SKM-1 treated with dmso at 0.1 percent for 144 hours (cell line): ENCODE measurements around the gene CYBRD1.
"Not testable (repeated sequence)": the region's sequence is repeated elsewhere in the genome, so short reads cannot be mapped to it uniquely, and the experiment has no call there.

Source experiments
- DNase-seq: peaks from one replicate; lab custom pipeline; 2025; ENCODE audit not compliant: unreplicated experiment; lab: John Stamatoyannopoulos, UW

The CYBRD1 gene, protein sequence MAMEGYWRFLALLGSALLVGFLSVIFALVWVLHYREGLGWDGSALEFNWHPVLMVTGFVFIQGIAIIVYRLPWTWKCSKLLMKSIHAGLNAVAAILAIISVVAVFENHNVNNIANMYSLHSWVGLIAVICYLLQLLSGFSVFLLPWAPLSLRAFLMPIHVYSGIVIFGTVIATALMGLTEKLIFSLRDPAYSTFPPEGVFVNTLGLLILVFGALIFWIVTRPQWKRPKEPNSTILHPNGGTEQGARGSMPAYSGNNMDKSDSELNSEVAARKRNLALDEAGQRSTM

DNA sequence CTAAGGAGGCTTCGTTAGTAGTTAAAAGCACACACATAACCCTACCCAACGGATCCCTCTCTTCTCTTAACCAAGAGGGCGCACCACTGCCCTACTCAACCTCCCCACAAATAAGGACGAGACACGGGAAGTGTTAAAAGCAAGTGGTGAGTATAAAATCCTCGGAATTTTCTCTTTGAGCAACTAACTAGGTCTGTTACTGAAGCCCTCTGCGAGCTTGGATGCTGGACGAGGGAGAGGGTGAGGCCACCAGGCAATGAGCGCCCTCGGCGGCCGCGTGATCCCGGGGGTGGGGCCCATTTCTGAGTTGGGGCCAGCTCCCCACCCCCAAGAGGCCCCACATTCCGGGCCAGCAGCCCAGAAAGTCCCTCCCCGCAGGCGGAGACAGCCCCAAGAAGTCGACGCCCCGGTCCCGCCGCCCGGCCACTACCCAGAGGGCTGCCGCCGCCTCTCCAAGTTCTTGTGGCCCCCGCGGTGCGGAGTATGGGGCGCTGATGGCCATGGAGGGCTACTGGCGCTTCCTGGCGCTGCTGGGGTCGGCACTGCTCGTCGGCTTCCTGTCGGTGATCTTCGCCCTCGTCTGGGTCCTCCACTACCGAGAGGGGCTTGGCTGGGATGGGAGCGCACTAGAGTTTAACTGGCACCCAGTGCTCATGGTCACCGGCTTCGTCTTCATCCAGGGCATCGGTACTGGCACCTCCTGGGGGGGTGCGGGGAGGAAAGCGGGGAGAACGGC lies at the start of gene CYBRD1:
CYBRD1 (plus strand) TSS at position 423 of the 736 bp plus-strand sequence; CDS start at position 495, 72 bp downstream.
- DNase-seq = peak; percentile 52

- DNase-seq = no peak
Measured at GRCh38 chr2:171475979-171476378, 46.3 kb upstream of the CYBRD1 start.

DNA sequence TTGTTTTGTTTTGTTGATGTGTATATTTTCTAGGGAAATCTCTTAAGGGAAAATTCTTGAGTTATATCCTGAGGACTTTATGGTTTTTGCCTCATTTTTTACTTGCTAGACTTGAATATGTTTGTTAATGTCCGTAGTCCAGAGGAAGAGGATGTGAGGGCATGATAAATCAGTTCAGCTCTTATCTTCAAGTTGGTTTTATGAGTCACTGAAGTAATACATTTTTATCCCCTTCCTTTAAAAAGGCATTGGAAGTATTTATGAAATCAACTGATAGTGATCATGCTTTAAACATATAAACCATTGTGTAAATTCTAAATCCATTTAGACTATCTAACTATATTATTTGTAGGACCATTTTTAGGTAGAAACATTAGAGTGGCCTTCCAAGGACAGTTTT lies 43.9 kb upstream of the CYBRD1 start:
- DNase-seq = no peak

- no peak for DNase-seq
Measured at GRCh38 chr2:171479154-171479814, 43.0 kb upstream of the CYBRD1 start.

- no peak for DNase-seq
Measured at GRCh38 chr2:171480908-171481307, 41.4 kb upstream of the CYBRD1 start.

- DNase-seq = no peak
Measured at GRCh38 chr2:171482308-171482707, 40.0 kb upstream of the CYBRD1 start.

GRCh38 chr2:171482877-171483276 lies 39.4 kb upstream of the CYBRD1 start:
- no peak for DNase-seq

DNA sequence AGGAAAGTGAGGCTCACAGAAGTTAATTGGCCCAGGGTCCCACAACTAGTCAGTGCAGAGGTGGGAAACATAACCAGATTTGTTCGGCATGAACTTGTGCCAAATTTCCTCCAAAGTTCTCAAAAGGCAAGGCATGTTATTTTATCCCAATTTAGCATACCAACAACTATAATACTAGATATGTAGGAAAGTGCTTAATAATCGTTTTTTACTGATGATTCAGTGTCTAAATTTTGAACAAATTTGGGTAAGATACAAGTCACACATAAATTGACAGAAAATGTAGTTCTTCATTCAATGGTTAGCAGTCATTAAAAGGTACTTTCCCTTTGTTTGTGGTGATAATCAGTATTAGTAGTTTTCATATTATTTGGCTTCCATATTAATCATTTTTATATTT lies 38.5 kb upstream of the CYBRD1 start:
- DNase-seq = no peak

DNA sequence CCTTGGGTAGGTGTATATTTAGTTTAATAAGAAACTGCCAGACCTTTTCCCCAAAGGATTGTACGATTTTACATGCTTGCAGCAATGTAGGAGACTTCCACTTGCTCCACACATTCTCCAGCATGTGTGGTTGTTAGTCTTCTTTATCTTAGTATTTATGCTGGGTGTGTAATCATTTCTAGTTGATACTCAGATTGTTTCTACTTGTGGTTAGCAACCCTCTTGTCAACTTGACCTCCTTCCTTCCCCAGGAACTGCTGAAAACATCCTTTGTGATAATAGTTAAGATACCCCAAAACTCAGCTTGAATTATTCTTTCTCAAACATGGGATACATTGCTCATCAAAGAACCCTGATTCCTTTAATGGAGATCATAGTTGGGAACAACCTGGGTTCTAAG lies 37.2 kb upstream of the CYBRD1 start:
- no peak for DNase-seq

GRCh38 chr2:171487201-171487600 lies 35.1 kb upstream of the CYBRD1 start:
- no peak for DNase-seq

DNA sequence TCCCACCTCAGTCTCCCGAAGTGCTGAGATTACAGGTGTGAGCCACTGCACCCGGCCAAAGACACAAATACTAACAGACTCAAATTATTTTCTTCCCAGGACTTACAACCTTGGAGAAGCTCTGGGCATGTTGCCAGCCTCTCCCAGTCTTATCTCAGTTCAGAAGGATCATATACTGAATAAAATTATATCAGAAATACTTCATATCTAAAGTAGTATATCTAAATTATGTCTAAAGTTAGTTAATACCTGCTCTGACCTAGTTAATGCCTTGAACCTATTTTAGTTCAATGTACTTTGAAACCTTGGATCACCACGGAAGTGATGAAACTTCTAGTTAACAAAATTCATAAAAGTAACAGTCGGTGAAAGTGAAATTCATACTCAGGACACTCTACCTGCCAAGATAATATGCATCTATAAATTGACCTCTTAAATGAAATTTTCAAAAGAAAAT lies 34.4 kb upstream of the CYBRD1 start:
- no peak for DNase-seq

DNA sequence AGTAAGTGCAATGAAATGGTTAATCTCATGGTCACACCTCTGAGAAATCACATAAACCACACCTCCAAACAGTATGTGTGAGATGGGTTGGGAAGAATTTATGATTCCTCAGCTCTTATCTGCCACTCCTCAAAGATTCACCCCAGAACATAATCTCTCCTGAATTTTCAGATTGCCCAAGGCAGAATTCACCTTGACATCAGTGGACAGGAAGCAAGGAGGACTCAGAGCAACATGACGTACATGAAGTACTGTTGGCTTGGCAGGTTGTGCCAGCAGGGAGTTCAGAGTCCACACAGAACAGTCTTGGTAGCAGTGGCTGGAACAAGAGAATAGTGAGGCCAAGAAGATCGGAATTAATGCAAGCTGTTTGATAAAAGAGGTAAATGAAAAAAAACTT lies 31.7 kb upstream of the CYBRD1 start:
- no peak for DNase-seq

DNA sequence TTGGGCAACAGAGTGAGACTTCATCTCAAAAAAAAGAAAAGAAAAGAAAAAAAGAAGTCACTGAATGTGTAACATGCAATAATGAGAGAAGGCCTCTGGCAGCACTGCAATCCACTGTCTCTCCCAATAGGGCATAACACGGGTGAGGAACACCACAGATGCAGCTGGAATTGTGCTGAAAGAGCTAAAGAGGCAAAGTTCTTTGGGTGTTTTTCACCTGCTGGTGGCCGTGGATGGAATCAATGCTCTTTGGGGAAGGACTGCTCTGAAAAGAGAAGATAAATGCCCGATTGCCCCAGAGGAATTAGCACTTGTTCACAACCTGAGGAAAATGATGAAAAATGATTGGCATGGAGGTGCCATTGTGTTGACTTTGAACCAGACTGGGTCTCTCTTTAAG lies 31.0 kb upstream of the CYBRD1 start:
- no peak for DNase-seq

- no peak for DNase-seq
Measured at GRCh38 chr2:171492664-171493063, 29.6 kb upstream of the CYBRD1 start.

DNA sequence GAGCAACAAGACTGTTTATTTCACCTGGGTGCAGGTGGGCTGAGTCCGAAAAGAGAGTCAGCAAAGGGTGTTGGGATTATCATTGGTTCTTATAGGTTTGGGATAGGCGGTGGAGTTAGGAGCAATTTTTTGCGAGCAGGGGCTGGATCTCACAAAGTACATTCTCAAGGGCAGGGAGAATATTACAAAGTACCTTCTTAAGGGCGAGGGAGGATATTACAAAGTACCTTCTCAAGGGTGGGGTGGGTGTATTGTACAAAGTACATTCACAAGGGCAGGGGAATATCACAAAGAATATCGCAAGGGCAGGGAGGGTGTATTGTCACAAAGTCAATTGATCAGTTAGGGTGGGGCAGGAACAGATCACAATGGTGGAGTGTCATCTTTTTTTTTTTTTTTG lies 24.6 kb upstream of the CYBRD1 start:
- DNase-seq = not testable (repeated sequence)

DNA sequence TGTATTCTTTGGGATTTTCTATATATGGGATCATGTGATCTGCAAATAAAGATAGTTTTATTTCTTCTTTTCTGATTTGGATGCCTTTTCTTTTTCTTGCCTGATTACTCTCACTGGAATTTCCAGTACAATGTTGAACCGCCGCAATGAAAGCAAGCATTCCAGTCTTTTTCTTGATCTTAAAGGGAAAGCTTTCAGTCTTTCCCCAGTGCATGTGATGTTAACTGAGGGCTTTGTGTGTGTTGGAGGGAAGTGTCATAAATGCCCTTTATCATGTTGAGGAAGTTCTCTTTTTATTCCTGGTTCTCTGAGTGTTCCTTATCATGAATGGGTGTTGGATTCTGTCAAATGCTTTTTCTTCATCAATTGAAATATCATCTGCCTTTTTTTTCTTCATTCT lies 16.9 kb upstream of the CYBRD1 start:
- DNase-seq = no peak

GRCh38 chr2:171509945-171510731 lies 12.1 kb upstream of the CYBRD1 start:
- no peak for DNase-seq

DNA sequence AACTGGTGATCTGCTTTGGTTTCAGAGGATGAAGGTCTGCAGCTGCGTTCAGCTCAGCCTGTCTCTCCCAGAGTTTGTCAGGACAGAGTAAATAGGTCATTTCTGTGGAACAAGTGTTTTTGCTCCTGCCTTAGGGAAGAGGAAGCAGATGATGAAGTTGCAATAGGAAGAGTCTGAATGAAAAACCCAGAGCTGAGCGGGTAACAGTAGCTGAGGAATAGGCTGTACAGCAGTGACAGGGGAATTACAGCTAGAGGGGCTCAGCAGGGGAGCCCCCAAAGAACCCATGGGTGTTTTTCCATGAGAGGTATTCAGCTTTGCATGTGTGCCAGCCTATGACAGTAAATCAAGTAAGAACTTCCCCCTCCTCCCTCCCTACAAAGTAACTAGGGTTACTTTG lies 10.3 kb upstream of the CYBRD1 start:
- no peak for DNase-seq

DNA sequence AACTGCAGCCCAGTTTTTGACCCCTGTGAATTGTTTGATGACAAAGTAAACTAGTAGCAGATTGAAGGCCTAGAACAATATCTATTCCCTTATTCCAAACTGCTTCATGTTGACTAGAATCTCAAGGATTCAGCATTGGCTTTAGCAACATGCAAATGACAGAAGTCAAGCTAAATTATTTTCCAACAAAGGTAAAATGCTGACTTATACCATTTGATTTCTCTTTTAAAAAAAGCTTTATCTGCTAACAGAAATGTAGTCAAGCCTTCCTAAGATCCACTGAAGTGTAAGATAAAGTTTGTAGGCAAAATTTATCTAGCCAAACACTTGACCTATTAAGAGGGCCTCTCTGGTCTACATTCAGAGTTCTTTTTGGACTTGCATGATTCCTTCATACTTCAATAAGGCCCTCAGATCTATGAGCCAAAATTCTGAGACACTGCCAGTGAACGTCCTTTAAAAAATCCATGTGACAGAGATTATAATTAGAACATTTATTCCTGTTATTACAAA lies 9.5 kb upstream of the CYBRD1 start:
- DNase-seq = no peak

DNA sequence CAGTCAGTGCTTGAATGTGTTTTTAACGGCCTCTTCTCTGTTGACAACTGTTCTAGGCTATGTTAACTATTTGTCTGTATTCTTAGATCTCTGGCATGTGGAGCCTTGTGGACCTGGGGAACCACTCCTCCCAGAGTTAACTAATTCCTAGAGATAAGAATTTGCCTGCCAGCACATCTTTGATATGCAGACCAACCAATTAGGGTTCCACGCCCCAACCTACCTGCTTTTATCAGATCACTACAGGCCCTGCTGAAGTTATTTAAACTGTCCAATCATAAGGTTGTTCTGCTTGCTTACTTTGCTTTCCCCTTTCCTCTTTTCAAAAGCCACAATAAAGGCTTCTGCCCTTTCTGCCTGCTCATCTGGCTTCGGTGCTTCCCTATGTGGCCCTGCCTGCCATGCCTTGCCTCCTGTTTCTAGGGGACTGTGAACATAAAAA lies 8.5 kb upstream of the CYBRD1 start:
- peak; percentile 23 for DNase-seq
